Measurements from ENCODE around the gene POLRMT. TPM values are rescaled to one million over a fixed set of nuclear protein-coding genes. Genes with fewer than 3 reads are reported as not detected.

Gene POLRMT
- polyA plus RNA-seq, 1 donor from 2014 or later: 41.9 TPM

DNA sequence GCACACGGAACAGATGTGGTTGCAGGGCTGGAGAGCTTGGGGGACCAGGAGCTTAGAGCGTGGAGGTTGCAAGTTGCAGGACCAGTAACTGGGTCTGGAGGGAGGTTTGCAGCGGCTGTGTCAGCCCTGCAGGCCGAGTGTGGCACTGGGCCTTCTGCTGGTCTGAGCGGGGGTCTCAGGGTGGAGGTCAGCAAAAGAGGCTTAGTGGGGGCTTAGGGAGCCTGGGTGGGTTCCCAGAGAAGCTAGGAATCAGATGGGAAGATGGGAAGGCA lies 49.4 kb downstream of the POLRMT start:
- Mint-ChIP-seq H3K4me1 (peaks cover 0 to 3% (median 1%) of the 10 kb centered on the region in 3 donors), H3K4me3 (no peak overlapping the region), H3K9me3 (no peaks in the 10 kb centered on the region), H3K36me3 (peaks cover 6% of the 10 kb centered on the region), H3K27ac (peak overlapping the region in 1 of 3 donors; percentile 62), H3K27me3 (peaks cover 14% of the 10 kb centered on the region)

GRCh38 chr19:583198-583967 lies 50.0 kb downstream of the POLRMT start:
- H3K4me3 Mint-ChIP-seq: no peak overlapping the region
- H3K27ac Mint-ChIP-seq: peak overlapping the region in 1 of 3 donors; percentile 62
- H3K9me3 Mint-ChIP-seq: no peaks in the 10 kb centered on the region

DNA sequence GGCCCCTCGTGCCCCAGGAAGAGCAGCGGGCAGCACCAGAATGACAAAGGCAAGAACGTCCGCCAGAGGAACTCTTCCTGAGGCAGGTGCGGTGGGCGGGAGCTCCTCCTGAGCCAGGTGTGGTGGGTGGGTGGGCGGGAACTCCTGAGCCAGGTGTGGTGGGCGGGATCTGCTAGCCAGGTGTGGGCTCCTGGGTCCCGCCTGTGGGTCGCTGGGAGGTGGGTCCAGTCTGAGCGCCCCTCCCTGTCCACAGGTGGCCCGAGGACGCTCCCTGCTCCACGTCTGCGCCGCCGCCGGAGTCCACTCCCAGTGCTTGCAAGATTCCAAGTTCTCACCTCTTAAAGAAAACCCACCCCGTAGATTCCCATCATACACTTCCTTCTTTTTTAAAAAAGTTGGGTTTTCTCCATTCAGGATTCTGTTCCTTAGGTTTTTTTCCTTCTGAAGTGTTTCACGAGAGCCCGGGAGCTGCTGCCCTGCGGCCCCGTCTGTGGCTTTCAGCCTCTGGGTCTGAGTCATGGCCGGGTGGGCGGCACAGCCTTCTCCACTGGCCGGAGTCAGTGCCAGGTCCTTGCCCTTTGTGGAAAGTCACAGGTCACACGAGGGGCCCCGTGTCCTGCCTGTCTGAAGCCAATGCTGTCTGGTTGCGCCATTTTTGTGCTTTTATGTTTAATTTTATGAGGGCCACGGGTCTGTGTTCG lies 50.7 kb downstream of the POLRMT start:
- H3K4me3 Mint-ChIP-seq: no peak overlapping the region
- H3K4me1 Mint-ChIP-seq: no peaks in the 10 kb centered on the region
- peaks cover 6% of the 10 kb centered on the region for H3K36me3 Mint-ChIP-seq
- H3K27me3 Mint-ChIP-seq: peaks cover 8% of the 10 kb centered on the region
- H3K9me3 Mint-ChIP-seq: no peaks in the 10 kb centered on the region
- no peak overlapping the region for H3K27ac Mint-ChIP-seq

More at GRCh38 chr19:583198-583967, 50.0 kb downstream of the POLRMT start:
- peaks cover 10% of the 10 kb centered on the region for H3K27me3 Mint-ChIP-seq
- peaks cover 6% of the 10 kb centered on the region for H3K36me3 Mint-ChIP-seq
- H3K4me1 Mint-ChIP-seq: peaks cover 0 to 1% (median 0%) of the 10 kb centered on the region in 3 donors

DNA sequence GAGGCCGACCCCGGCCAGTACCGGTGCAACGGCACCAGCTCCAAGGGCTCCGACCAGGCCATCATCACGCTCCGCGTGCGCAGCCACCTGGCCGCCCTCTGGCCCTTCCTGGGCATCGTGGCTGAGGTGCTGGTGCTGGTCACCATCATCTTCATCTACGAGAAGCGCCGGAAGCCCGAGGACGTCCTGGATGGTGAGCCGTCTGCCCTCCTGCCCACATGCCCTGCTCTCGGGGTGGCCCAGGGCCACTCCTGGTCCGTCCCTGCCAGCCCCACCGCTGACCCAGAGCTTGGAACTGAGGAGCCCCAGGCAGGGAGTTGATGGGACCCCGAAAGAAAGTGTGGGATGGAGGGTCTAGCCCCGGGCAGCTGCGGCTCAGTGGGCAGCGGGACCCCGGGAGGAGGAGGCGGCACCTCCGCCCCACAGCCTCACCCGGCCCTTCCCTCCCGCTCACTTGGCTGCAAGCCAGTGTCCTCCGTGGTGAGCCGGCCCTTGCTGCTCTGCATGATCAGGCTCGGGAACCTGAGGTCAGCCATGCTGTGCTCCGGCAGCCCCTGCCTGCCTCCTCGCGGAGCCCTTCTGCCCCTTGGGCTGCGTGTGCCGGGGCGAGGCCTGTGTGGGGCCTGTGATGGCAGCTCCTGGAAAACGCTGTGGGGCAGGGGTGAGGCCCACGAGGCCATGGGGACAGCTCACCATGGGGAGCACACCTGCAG lies 51.8 kb downstream of the POLRMT start:
- Mint-ChIP-seq H3K27ac (no peak overlapping the region), H3K4me3 (no peak overlapping the region), H3K27me3 (peaks cover 4% of the 10 kb centered on the region), H3K9me3 (no peaks in the 10 kb centered on the region), H3K36me3 (peaks cover 6% of the 10 kb centered on the region), H3K4me1 (peaks cover 0 to 2% (median 0%) of the 10 kb centered on the region in 3 donors)

DNA sequence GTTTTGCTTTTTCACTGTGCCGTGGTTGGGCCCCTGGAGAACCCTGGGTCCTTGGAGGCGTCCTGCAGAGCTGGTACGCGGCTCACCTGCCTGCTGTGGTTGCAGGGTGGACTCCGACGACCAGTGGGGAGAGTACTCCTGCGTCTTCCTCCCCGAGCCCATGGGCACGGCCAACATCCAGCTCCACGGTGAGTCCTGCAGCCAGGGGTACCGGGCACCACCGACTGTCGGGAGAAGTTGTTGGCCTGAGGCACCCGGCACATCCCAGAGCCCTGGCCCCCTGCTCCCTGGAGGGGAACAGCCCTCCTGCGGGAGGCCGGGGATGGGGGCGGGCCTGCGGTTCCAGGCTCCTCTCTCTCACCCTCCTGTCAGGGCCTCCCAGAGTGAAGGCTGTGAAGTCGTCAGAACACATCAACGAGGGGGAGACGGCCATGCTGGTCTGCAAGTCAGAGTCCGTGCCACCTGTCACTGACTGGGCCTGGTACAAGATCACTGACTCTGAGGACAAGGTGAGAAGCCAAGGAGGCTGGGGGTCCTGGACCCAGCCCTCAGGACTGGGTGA lies 53.0 kb downstream of the POLRMT start:
- H3K4me3 Mint-ChIP-seq: no peak overlapping the region
- peaks cover 6% of the 10 kb centered on the region for H3K36me3 Mint-ChIP-seq
- no peak overlapping the region for H3K27ac Mint-ChIP-seq
- peaks cover 0 to 2% (median 1%) of the 10 kb centered on the region in 3 donors for H3K4me1 Mint-ChIP-seq
- peaks cover 1% of the 10 kb centered on the region for H3K27me3 Mint-ChIP-seq
- no peaks in the 10 kb centered on the region for H3K9me3 Mint-ChIP-seq

DNA sequence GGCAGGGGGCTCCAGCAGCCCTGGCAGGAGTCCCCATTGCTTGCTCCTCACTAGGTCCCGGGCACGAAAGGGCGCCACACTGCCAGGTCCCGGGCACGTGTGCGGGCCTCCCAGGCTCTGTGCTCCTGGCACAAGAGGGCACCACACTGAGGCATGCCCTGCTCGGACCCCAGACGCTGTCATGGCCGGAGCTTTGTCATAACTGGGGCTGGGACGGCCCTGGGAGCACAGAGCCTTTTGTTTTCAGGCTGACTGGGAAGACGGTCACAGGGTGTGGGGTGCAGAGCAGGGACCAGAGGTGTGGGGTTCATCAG lies 53.5 kb downstream of the POLRMT start:
- Mint-ChIP-seq H3K4me3 (no peak overlapping the region), H3K36me3 (peaks cover 6% of the 10 kb centered on the region), H3K27ac (no peak overlapping the region), H3K9me3 (no peaks in the 10 kb centered on the region), H3K27me3 (peaks cover 1% of the 10 kb centered on the region), H3K4me1 (peaks cover 4 to 6% (median 5%) of the 10 kb centered on the region in 3 donors)

- Mint-ChIP-seq H3K36me3 (peaks cover 6% of the 10 kb centered on the region), H3K4me3 (no peak overlapping the region), H3K9me3 (no peaks in the 10 kb centered on the region), H3K4me1 (peaks cover 7 to 9% (median 8%) of the 10 kb centered on the region in 3 donors), H3K27me3 (peaks cover 1% of the 10 kb centered on the region), H3K27ac (no peak overlapping the region)
Observed at GRCh38 chr19:579111-579841, 54.1 kb downstream of the POLRMT start.

- Mint-ChIP-seq H3K27ac (no peak overlapping the region), H3K4me3 (no peak overlapping the region), H3K36me3 (peaks cover 1% of the 10 kb centered on the region), H3K4me1 (peaks cover 11 to 12% (median 12%) of the 10 kb centered on the region in 3 donors), H3K9me3 (no peaks in the 10 kb centered on the region), H3K27me3 (peaks cover 1% of the 10 kb centered on the region)
Observed at GRCh38 chr19:577439-578392, 55.6 kb downstream of the POLRMT start.

DNA sequence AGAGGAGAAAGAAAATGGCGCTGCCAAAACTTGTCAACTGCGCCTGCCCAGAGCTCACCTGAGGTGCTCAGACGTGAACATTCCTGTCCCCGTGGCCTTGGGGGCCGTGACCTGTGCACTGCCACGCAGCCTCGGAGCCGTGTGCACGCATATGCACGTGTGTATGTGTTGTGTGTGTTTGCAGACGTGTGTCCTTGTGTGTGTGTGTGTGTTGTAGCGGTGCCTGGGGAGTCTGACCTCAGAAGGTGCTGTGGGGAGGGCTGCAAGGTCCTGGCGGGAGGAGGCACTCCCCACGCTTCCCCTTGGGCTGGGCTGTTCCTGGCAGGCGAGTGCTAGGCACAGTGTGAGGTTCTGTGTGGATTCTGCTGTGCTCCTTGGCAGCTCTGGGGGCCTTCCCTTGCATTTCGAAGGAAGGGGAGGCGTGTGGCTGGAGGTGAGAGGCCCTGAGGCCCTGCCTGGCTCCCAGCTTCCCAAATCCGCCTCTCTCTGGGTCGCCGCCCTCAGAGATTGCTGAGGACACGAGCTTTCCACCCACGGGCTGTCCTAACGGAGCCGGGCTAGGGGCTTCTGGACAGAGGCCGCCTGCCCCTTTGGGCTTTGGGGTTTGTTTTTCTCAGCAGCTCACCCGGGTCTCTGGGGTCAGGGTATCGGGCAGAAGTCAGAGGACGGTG lies 56.4 kb downstream of the POLRMT start:
- Mint-ChIP-seq H3K4me1 (peaks cover 11 to 12% (median 12%) of the 10 kb centered on the region in 3 donors), H3K27me3 (peaks cover 1% of the 10 kb centered on the region), H3K36me3 (peaks cover 1% of the 10 kb centered on the region), H3K9me3 (no peaks in the 10 kb centered on the region), H3K4me3 (peak overlapping the region in 2 of 4 donors; percentile 37 to 41), H3K27ac (no peak overlapping the region)

GRCh38 chr19:575527-576506 lies 57.5 kb downstream of the POLRMT start:
- Mint-ChIP-seq H3K36me3 (peaks cover 1% of the 10 kb centered on the region), H3K4me3 (no peak overlapping the region), H3K27me3 (peaks cover 1% of the 10 kb centered on the region), H3K27ac (no peak overlapping the region), H3K4me1 (peaks cover 15 to 17% (median 17%) of the 10 kb centered on the region in 3 donors), H3K9me3 (no peaks in the 10 kb centered on the region)

GRCh38 chr19:574658-575526 lies 58.4 kb downstream of the POLRMT start:
- H3K4me1 Mint-ChIP-seq: peaks cover 16 to 18% (median 18%) of the 10 kb centered on the region in 3 donors
- H3K27ac Mint-ChIP-seq: peak overlapping the region; percentile 86 to 88 (median 88)
- H3K27me3 Mint-ChIP-seq: peaks cover 1% of the 10 kb centered on the region
- no peaks in the 10 kb centered on the region for H3K9me3 Mint-ChIP-seq
- H3K4me3 Mint-ChIP-seq: peak overlapping the region; percentile 68 to 93 (median 78)
- peaks cover 1% of the 10 kb centered on the region for H3K36me3 Mint-ChIP-seq

GRCh38 chr19:573519-573825 lies 59.9 kb downstream of the POLRMT start:
- peaks cover 1% of the 10 kb centered on the region for H3K27me3 Mint-ChIP-seq
- H3K4me1 Mint-ChIP-seq: peaks cover 16 to 19% (median 18%) of the 10 kb centered on the region in 3 donors
- no peaks in the 10 kb centered on the region for H3K9me3 Mint-ChIP-seq
- peak overlapping the region; percentile 80 to 93 (median 86) for H3K4me3 Mint-ChIP-seq
- no peaks in the 10 kb centered on the region for H3K36me3 Mint-ChIP-seq
- H3K27ac Mint-ChIP-seq: peak overlapping the region in 2 of 3 donors; percentile 88
